K562 (cell line): ENCODE results near the gene NEB. TPM values are rescaled to one million over a fixed set of nuclear protein-coding genes. Genes with fewer than 3 reads are reported as not detected.

ENCODE experiments used
- ATAC-seq: fragments of 200-7000 bp; cut with Tn5 transposase; 3 replicates; pipeline ENCODE4 v1.9.1; 2020; ENCODE audit warnings: moderate library complexity
- BruUV-seq: library from RNA; stranded (reverse); fragments of 400-500 nt; replicated peaks from 2 replicates; lab custom pipeline; 2021; lab: Mats Ljungman, UMichigan
- CTCF ChIA-PET: fragments of 300-600 bp; formaldehyde crosslinking; extraction: SDS; loops from one replicate; lab custom pipeline; 2021; ENCODE audit warnings: low intra/inter-chr PET ratio; lab: Yijun Ruan, JAX
- POLR2A ChIA-PET: fragments of 300-600, 350-650 bp; sonication (Branson Sonifier 250); formaldehyde crosslinking; extraction: SDS; loops from one replicate; lab custom pipeline; 2021; ENCODE audit warnings: antibody characterized with exemption, inconsistent platforms; lab: Yijun Ruan, JAX
- DNase-seq, 4 experiments: peaks; one replicate each; pipeline versions ENCODE4 v3.0.0 to v3.0.0-alpha.2; 2011 to 2018; ENCODE audit warnings: low spot score in 3 of 4, mixed read lengths in 3 of 4; ENCODE audit errors: extremely low read depth in 1 of 4
- FAIRE-seq: peaks from 2 replicates; lab custom pipeline; 2011; peaks lifted over from hg19 to GRCh38; lab: Jason Lieb, UNC
- H2AFZ ChIP-seq: 2 replicates; pipeline ENCODE4 v1.6.0; 2011; ENCODE audit warnings: low read depth, low read length, control low read depth, inconsistent platforms
- H3K27ac ChIP-seq: fragments of 200-600 bp; 3 replicates; pipeline ENCODE4 v1.8.0; 2011; ENCODE audit warnings: low read depth, mild to moderate bottlenecking, control low read depth, inconsistent platforms, low read length, moderate library complexity, mixed read lengths; ENCODE audit errors: extremely low read depth
- H3K27me3 ChIP-seq, 2 experiments: fragments of 300-600 bp in 1 of 2; 2 replicates in 1 of 2; 3 replicates in 1 of 2; pipeline versions ENCODE4 v1.6.0 to v1.8.0; 2011; ENCODE audit warnings: inconsistent platforms in 2 of 2, low read length in 2 of 2, mild to moderate bottlenecking in 1 of 2, mixed read lengths in 1 of 2, moderate library complexity in 1 of 2; ENCODE audit not compliant: control insufficient read depth in 2 of 2, insufficient read depth in 2 of 2
- H3K36me3 ChIP-seq: fragments of 300-600 bp; 3 replicates; pipeline ENCODE4 v1.8.0; 2011; ENCODE audit warnings: mild to moderate bottlenecking, low read length, inconsistent platforms; ENCODE audit not compliant: control insufficient read depth, insufficient read depth
- H3K4me1 ChIP-seq, 2 experiments: fragments of 200-600 bp in 1 of 2; replicated peaks in 1 of 2; 2 replicates in 1 of 2; 3 replicates in 1 of 2; pipeline versions ENCODE4 v1.5.1 to v1.8.0; 2011; ENCODE audit warnings: inconsistent platforms in 2 of 2, low read length in 2 of 2, mild to moderate bottlenecking in 1 of 2, mixed read lengths in 1 of 2, moderate library complexity in 1 of 2; ENCODE audit not compliant: control insufficient read depth in 2 of 2, insufficient read depth in 2 of 2
- H3K4me2 ChIP-seq: 2 replicates; pipeline ENCODE4 v1.6.1; 2011; ENCODE audit warnings: low read length, control low read depth, inconsistent platforms, mixed read lengths; ENCODE audit not compliant: insufficient read depth
- H3K4me3 ChIP-seq: fragments of 200-600 bp; sonication (generic), shearing (Covaris generic); 2 replicates; pipeline ENCODE4 v1.5.1; 2016; ENCODE audit warnings: control low read depth, inconsistent platforms
- H3K79me2 ChIP-seq: fragments of 200-600 bp; 3 replicates; pipeline ENCODE4 v1.8.0; 2011; ENCODE audit warnings: low read length, inconsistent platforms; ENCODE audit not compliant: control insufficient read depth, insufficient read depth
- H3K9ac ChIP-seq, 2 experiments: 2 replicates each; pipeline versions ENCODE4 v1.6.0 to v1.6.1; 2011; ENCODE audit warnings: low read depth in 2 of 2, low read length in 2 of 2, control low read depth in 1 of 2, inconsistent platforms in 1 of 2, mild to moderate bottlenecking in 1 of 2, mixed read lengths in 1 of 2; ENCODE audit not compliant: insufficient read depth in 1 of 2
- H3K9me1 ChIP-seq: one replicate; pipeline ENCODE4 v1.6.0; 2011; ENCODE audit warnings: inconsistent platforms, mild to moderate bottlenecking, low read length, moderate library complexity; ENCODE audit not compliant: control insufficient read depth, insufficient read depth
- H3K9me3 ChIP-seq: replicated peaks from 2 replicates; pipeline ENCODE4 v1.5.1; 2011; ENCODE audit warnings: low read depth, low read length, inconsistent platforms; ENCODE audit not compliant: control insufficient read depth, insufficient read depth
- H4K20me1 ChIP-seq: replicated peaks from 2 replicates; pipeline ENCODE4 v1.6.1; 2011; ENCODE audit warnings: low read length, inconsistent platforms, mixed read lengths; ENCODE audit not compliant: control insufficient read depth, insufficient read depth
- ADNP ChIP-seq: fragments of 200-800 bp; sonication (Bioruptor generic); IDR thresholded peaks from 2 replicates; pipeline ENCODE4 v1.6.1; 2016; ENCODE audit warnings: missing genetic modification characterization, missing compliant biosample characterization
- BCOR ChIP-seq: fragments of 450-650 bp; IDR thresholded peaks from 2 replicates; pipeline ENCODE4 v1.6.1; 2016
- CHD4 ChIP-seq: fragments of 200-600 bp; sonication (generic); IDR thresholded peaks from 3 replicates; pipeline ENCODE4 v1.6.1; 2012; ENCODE audit warnings: low read depth, mild to moderate bottlenecking, mixed read lengths, low read length, inconsistent platforms; ENCODE audit not compliant: insufficient read depth, insufficient replicate concordance, poor library complexity, severe bottlenecking
- ETS2 ChIP-seq: IDR thresholded peaks from 2 replicates; pipeline ENCODE4 v1.6.1; 2016; ENCODE audit warnings: borderline replicate concordance, missing genetic modification characterization, mild to moderate bottlenecking, moderate library complexity, missing compliant biosample characterization; ENCODE audit not compliant: poor library complexity, severe bottlenecking
- HLTF ChIP-seq: fragments of 450-650 bp; IDR thresholded peaks from 2 replicates; pipeline ENCODE4 v1.6.1; 2016
- HNRNPK ChIP-seq: fragments of 200-400 bp; formaldehyde crosslinking; IDR thresholded peaks from one replicate; pipeline ENCODE4 v1.6.1; 2018; ENCODE audit warnings: mild to moderate bottlenecking, low read depth, low read length; ENCODE audit not compliant: poor library complexity, severe bottlenecking
- KDM1A ChIP-seq, 2 experiments: fragments of 450-650 bp; IDR thresholded peaks; 2 replicates each; pipeline ENCODE4 v1.6.1; 2016; ENCODE audit warnings: mild to moderate bottlenecking in 2 of 2
- KDM4B ChIP-seq, 2 experiments: fragments of 450-650 bp in 1 of 2; sonication (generic) in 1 of 2; IDR thresholded peaks; 2 replicates each; pipeline ENCODE4 v1.6.1; 2016 to 2017; ENCODE audit warnings: borderline replicate concordance in 2 of 2, antibody characterized with exemption in 1 of 2, low read depth in 1 of 2, mild to moderate bottlenecking in 1 of 2
- KLF6 ChIP-seq: fragments of 250-450 bp; sonication (Bioruptor Pico); IDR thresholded peaks from 2 replicates; pipeline ENCODE4 v1.4.0; 2020; ENCODE audit warnings: mild to moderate bottlenecking, moderate library complexity, borderline replicate concordance
- MEF2D ChIP-seq: conservative IDR thresholded peaks from 2 replicates; pipeline ENCODE4 v1.6.1; 2016; ENCODE audit warnings: low read depth, missing genetic modification characterization, missing compliant biosample characterization
- NBN ChIP-seq: fragments of 450-650 bp; IDR thresholded peaks from 2 replicates; pipeline ENCODE4 v1.6.1; 2016; ENCODE audit warnings: low read depth, mild to moderate bottlenecking
- RBM25 ChIP-seq: fragments of 200-400 bp; formaldehyde crosslinking; IDR thresholded peaks from 2 replicates; pipeline ENCODE4 v1.6.1; 2018; ENCODE audit warnings: low read length, low read depth, moderate library complexity; ENCODE audit not compliant: severe bottlenecking
- RCOR1 ChIP-seq, 2 experiments: IDR thresholded peaks; 2 replicates each; pipeline ENCODE4 v1.6.1; 2012; ENCODE audit warnings: low read depth in 2 of 2, low read length in 2 of 2, borderline replicate concordance in 1 of 2, improper control_type of control experiment in 1 of 2
- SMARCA5 ChIP-seq: fragments of 450-650 bp; IDR thresholded peaks from 2 replicates; pipeline ENCODE4 v1.6.1; 2016
- ZNF282 ChIP-seq: sonication (generic); formaldehyde crosslinking; IDR thresholded peaks from 2 replicates; pipeline ENCODE4 v1.8.1; 2023; ENCODE audit warnings: missing genetic modification reagents
- ZNF830 ChIP-seq: fragments of 250-450 bp; sonication (Bioruptor Pico); IDR thresholded peaks from 2 replicates; pipeline ENCODE4 v1.5.0; 2021; ENCODE audit warnings: mild to moderate bottlenecking
- WGBS: fragments of 100-300 bp; shearing (Covaris generic); methylation state at CpG from one replicate; pipeline ENCODE4 v1.1.6; 2016; ENCODE audit warnings: low coverage, mixed read lengths; ENCODE audit not compliant: insufficient coverage; ENCODE audit errors: missing lambda C conversion rate; 5-methylcytosine and 5-hydroxymethylcytosine counted together
- in situ Hi-C: fragments of 300-500 bp; cut with MboI; formaldehyde crosslinking; loops from 4 replicates; pipeline ENCODE4 v1.15.0; 2018; ENCODE audit warnings: inconsistent platforms, mixed read lengths
- intact Hi-C: fragments of 100-400 bp; cut with micrococcal nuclease; formaldehyde crosslinking; loops from 2 replicates; pipeline ENCODE4 v1.14.2; 2022
- polyA plus RNA-seq, 8 experiments: library from polyadenylated mRNA; depleted of rRNA in 4 of 8; stranded (reverse) in 5 of 8; unstranded in 3 of 8; fragments of >200 nt; fragmentation: Nextera tagmentation in 2 of 8; fragmentation: Illumina TruSeq in 1 of 8; extraction: Ambion mirVana in 2 of 8; extraction: Trizol in 1 of 8; gene quantifications; 2 replicates each; pipeline versions ENCODE4 v1.2.1 to v1.2.3, GENCODE V29; 2011 to 2014; ENCODE audit warnings: inconsistent platforms in 1 of 8, missing spikeins in 1 of 8
- total RNA-seq, 7 experiments: library from RNA; depleted of rRNA in 6 of 7; stranded (reverse); fragments of >200 nt in 6 of 7; fragmentation: Illumina TruSeq in 2 of 7; extraction: Trizol in 2 of 7; gene quantifications; 2 replicates each; pipeline versions ENCODE4 v1.2.1 to v1.2.3, GENCODE V29; 2011 to 2021; ENCODE audit warnings: low replicate concordance in 1 of 7

The NEB gene
- total and polyA plus RNA-seq, 9 of the 15 experiments (the other 6 are each of a cell fraction or from before 2014, with no cell fraction given): 1.7 to 3.8 (median 2.9) TPM

DNA sequence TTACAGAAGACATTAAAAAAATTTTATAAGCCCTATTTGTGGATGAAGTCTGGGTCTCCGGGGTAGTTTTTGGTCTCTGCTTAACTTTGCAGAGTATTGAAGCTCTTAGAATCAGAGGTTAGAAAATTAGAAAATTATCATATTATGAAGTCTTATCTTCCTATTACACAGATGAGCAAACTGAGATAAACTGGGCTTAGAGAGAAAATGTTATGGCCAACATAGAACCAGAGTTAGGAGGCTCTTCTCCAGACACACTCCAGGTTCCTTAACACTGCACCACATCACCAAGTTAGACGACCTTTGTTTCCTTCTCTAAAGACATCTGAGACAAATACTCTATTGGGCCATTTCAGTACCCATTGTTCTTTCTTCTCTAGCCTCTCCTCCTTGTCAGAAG lies 36.7 kb upstream of the NEB start:
- no peaks in the 10 kb centered on the region for H3K27me3 ChIP-seq
- DNase-seq (no peak), ATAC-seq (no peak), FAIRE-seq (no peak)
- H3K9me1 ChIP-seq: peaks cover 5% of the 10 kb centered on the region
- ChIA-PET CTCF (no interaction called here), POLR2A (no interaction called here)
- no TSS peak for BruUV-seq
- peaks cover 3% of the 10 kb centered on the region; the same call in 2 of the 3 replicates for H3K36me3 ChIP-seq
- no peak overlapping the region for H3K4me2 ChIP-seq
- H3K79me2 ChIP-seq: no peaks in the 10 kb centered on the region
- in situ Hi-C loops: no loop called here
- intact Hi-C loops: no loop called here
- H3K9ac ChIP-seq: no peak overlapping the region
- no peak overlapping the region for H2AFZ ChIP-seq
- H3K4me1 ChIP-seq: peaks cover 11 to 46% of the 10 kb centered on the region in 2 experiments
- TF ChIP-seq RBM25 (peak; percentile 91), ETS2 (tag) (no peak), CHD4 (peak; percentile 22), ADNP (tag) (peak; percentile 86), KDM1A (IDR thresholded peaks at IDR 0.05) (0 out of 4 replicates have a peak, but pooled peaks of 1 of the 2 experiments have one; percentile 15)
- H3K4me3 ChIP-seq: no peak overlapping the region
- 44% methylated on average over 2 of the region's 2 CpGs for WGBS
- H3K9me3 ChIP-seq: no peaks in the 10 kb centered on the region
- H3K27ac ChIP-seq: no peak overlapping the region
- H4K20me1 ChIP-seq: no peaks in the 10 kb centered on the region

DNA sequence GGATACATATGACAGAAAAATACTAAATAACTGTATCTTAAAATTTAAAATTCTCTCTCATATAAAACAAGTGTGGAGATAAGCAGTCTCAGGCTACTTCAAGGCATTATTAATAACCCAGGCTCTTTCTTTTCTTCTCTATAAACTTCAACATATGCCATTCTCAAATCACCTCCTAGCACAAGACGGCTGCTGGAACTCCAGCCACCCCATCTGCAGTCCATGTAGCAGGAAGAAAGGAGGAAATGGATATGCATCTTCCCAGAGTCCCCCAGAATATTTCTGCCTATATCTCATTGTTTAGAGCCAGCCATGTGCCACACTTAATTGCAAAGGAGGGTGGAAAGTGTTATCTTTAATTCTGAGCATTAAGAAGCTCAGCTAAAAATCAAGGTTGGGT lies 35.3 kb upstream of the NEB start:
- Histone ChIP-seq H2AFZ (no peak overlapping the region), H3K9me1 (peaks cover 5% of the 10 kb centered on the region), H3K4me2 (no peak overlapping the region), H3K79me2 (no peaks in the 10 kb centered on the region), H4K20me1 (no peaks in the 10 kb centered on the region), H3K27me3 (no peaks in the 10 kb centered on the region), H3K4me1 (peaks cover 16 to 48% of the 10 kb centered on the region in 2 experiments), H3K4me3 (no peak overlapping the region), H3K27ac (no peak overlapping the region), H3K9me3 (no peaks in the 10 kb centered on the region), H3K36me3 (no peaks in the 10 kb centered on the region; the same call in 2 of the 3 replicates), H3K9ac (no peak overlapping the region)
- intact Hi-C loops: no loop called here
- no peak for DNase-seq
- ChIA-PET CTCF (no interaction called here), POLR2A (interaction anchor here (0.9 kb wide), 1 partner anchor 12 kb away, joined by 3 read pairs; no protein-coding TSS in a partner anchor)
- no peak for ATAC-seq
- WGBS: 80% methylated on average over 1 of the region's 1 CpG
- in situ Hi-C loops: no loop called here
- FAIRE-seq: no peak
- TF ChIP-seq KDM1A (IDR thresholded peaks at IDR 0.05): peak; percentile 23 to 38; a peak in 1 of 4 replicates
- TF ChIP-seq HNRNPK: no peak
- peak; percentile 74 for TF ChIP-seq BCOR
- no peak for TF ChIP-seq KDM4B (IDR thresholded peaks at IDR 0.05; ENCODE audit: borderline replicate concordance in 2 of 2, low read depth in 1 of 2)
- no peak for TF ChIP-seq KLF6
- TF ChIP-seq HLTF: peak; percentile 88; the same call in 1 of the 2 replicates
- TF ChIP-seq ETS2 (tag): no peak
- peak in 1 of 2 experiments; percentile 35; a peak in 1 of 4 replicates for TF ChIP-seq RCOR1 (IDR thresholded peaks at IDR 0.05; ENCODE audit: borderline replicate concordance in 1 of 2, low read depth in 2 of 2, low read length in 2 of 2)
- peak; percentile 99 for TF ChIP-seq RBM25
- no peak for TF ChIP-seq ZNF830 (CRISPR knock-in tag)
- TF ChIP-seq SMARCA5: 0 out of 2 replicates have a peak, but pooled peaks have one; percentile 33
- TF ChIP-seq MEF2D (tag): no peak
- TF ChIP-seq ZNF282 (CRISPR knock-in tag): no peak
- no peak for TF ChIP-seq NBN
- BruUV-seq: no TSS peak
